HEK293 (cell line): ENCODE results near the gene ASPSCR1.

ENCODE experiments used
- CTCF ChIA-PET: fragments of 350-600 bp; formaldehyde crosslinking; extraction: SDS; loops from one replicate; lab custom pipeline; 2021; ENCODE audit warnings: antibody characterized with exemption; lab: Yijun Ruan, JAX
- POLR2A ChIA-PET: fragments of 300-600 bp; formaldehyde crosslinking; extraction: SDS; loops from one replicate; lab custom pipeline; 2020; ENCODE audit warnings: antibody characterized with exemption, inconsistent platforms; lab: Yijun Ruan, JAX
- H3K27ac ChIP-seq: fragments of 200-500 bp; sonication (Bioruptor generic); 2 replicates; pipeline ENCODE4 v1.5.1; 2014; ENCODE audit warnings: low read depth, low read length, control low read depth, inconsistent platforms; ENCODE audit errors: extremely low read depth
- H3K36me3 ChIP-seq, 2 experiments: fragments of 200-500 bp in 1 of 2; sonication (Bioruptor generic) in 1 of 2; 1 replicate in 1 of 2; 2 replicates in 1 of 2; pipeline ENCODE4 v1.5.1; 2014 to 2017; ENCODE audit warnings: inconsistent platforms in 2 of 2, low read length in 2 of 2; ENCODE audit not compliant: control insufficient read depth in 2 of 2, insufficient read depth in 1 of 2
- H3K4me1 ChIP-seq: fragments of 200-500 bp; sonication (Bioruptor generic); 2 replicates; pipeline ENCODE4 v1.5.1; 2014; ENCODE audit warnings: mild to moderate bottlenecking, low read length, inconsistent platforms; ENCODE audit not compliant: control insufficient read depth, insufficient read depth
- H3K4me3 ChIP-seq: 2 replicates; pipeline ENCODE4 v1.5.1; 2011; ENCODE audit warnings: low read depth, mild to moderate bottlenecking, control low read depth, low read length, moderate library complexity
- H3K9me3 ChIP-seq: fragments of 200-500 bp; sonication (Bioruptor generic); 2 replicates; pipeline ENCODE4 v1.5.1; 2014; ENCODE audit warnings: low read depth, low read length, inconsistent platforms; ENCODE audit not compliant: control insufficient read depth, insufficient read depth
- KLF1 ChIP-seq: fragments of 450-650 bp; formaldehyde crosslinking; IDR thresholded peaks from 2 replicates; pipeline ENCODE4 v1.5.1; 2016; ENCODE audit warnings: missing biosample characterization, missing genetic modification characterization
- MYNN ChIP-seq: fragments of 450-650 bp; formaldehyde crosslinking; IDR thresholded peaks from 2 replicates; pipeline ENCODE4 v1.5.1; 2016; ENCODE audit warnings: missing biosample characterization, missing genetic modification characterization, borderline replicate concordance
- ZNF138 ChIP-seq: fragments of 450-650 bp; formaldehyde crosslinking; IDR thresholded peaks from 2 replicates; pipeline ENCODE4 v1.5.1; 2016; ENCODE audit warnings: missing biosample characterization, missing genetic modification characterization, borderline replicate concordance
- ZNF174 ChIP-seq: fragments of 450-650 bp; formaldehyde crosslinking; IDR thresholded peaks from 2 replicates; pipeline ENCODE4 v1.5.0; 2017; ENCODE audit warnings: missing biosample characterization, mild to moderate bottlenecking, missing genetic modification characterization
- TF ChIP-seq, protein P1 (sequence below): fragments of 450-650 bp; formaldehyde crosslinking; conservative IDR thresholded peaks from 2 replicates; pipeline ENCODE4 v1.5.1; 2016; ENCODE audit warnings: low read depth, missing biosample characterization, missing genetic modification characterization
- TF ChIP-seq, protein P2 (sequence below): fragments of 450-650 bp; formaldehyde crosslinking; IDR thresholded peaks from 2 replicates; pipeline ENCODE4 v1.5.1; 2016; ENCODE audit warnings: missing biosample characterization, missing genetic modification characterization
- TF ChIP-seq, protein P3 (sequence below): fragments of 450-650 bp; formaldehyde crosslinking; IDR thresholded peaks from 2 replicates; pipeline ENCODE4 v1.5.1; 2016; ENCODE audit warnings: missing biosample characterization, missing genetic modification characterization
- TF ChIP-seq, protein P4 (sequence below): fragments of 450-650 bp; formaldehyde crosslinking; IDR thresholded peaks from 2 replicates; pipeline ENCODE4 v1.5.1; 2016; ENCODE audit warnings: missing biosample characterization, missing genetic modification characterization
- TF ChIP-seq, protein P5 (sequence below): sonication (generic); formaldehyde crosslinking; IDR thresholded peaks from 2 replicates; pipeline ENCODE4 v1.8.1; 2022; ENCODE audit warnings: mild to moderate bottlenecking, moderate library complexity, missing genetic modification reagents
- TF ChIP-seq, protein P6 (sequence below): fragments of 450-650 bp; formaldehyde crosslinking; IDR thresholded peaks from 2 replicates; pipeline ENCODE4 v1.5.1; 2016; ENCODE audit warnings: missing biosample characterization, missing genetic modification characterization

Gene ASPSCR1

DNA sequence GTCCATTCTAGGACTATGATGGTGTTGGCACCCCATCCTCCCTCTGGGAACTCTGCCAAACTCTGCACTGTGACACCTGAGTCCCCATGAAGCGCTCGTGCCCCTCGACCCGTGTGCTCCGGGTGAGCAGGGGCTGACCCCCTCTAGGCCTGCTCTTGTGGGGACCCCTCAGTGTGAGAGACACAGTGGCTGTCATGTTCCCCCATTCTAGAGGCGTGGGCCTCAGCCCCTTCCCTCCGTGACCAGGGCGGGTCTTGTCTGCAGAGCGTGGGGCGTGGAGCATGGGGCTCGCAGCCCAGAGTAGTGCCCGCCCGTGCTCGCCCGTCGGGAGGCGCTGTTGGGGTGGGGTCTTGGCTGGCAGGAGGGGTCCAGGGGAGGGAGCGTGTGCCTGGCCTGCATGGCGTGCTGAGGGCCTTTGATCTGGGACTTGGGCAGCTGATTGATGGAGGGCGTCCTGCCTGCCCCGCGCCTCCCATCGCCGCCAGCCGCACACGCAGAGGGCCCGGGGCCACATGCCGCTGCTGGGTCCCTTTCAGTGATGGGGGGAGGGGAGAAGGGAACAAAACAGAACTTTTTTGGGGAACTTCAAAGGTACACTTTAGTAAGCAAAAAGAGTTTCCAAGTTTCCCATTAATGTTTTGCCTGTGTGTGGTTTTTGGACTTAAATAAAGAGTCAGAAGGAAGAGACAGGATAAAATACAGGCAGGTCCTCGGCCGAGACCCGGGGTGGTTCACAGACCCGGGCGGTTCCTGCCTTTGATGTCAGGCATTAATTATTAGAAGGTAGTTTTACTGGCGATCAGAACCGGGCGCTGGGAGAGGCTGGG lies 22.8 kb downstream of the ASPSCR1 start (continued):
- TF ChIP-seq, protein P1, sequence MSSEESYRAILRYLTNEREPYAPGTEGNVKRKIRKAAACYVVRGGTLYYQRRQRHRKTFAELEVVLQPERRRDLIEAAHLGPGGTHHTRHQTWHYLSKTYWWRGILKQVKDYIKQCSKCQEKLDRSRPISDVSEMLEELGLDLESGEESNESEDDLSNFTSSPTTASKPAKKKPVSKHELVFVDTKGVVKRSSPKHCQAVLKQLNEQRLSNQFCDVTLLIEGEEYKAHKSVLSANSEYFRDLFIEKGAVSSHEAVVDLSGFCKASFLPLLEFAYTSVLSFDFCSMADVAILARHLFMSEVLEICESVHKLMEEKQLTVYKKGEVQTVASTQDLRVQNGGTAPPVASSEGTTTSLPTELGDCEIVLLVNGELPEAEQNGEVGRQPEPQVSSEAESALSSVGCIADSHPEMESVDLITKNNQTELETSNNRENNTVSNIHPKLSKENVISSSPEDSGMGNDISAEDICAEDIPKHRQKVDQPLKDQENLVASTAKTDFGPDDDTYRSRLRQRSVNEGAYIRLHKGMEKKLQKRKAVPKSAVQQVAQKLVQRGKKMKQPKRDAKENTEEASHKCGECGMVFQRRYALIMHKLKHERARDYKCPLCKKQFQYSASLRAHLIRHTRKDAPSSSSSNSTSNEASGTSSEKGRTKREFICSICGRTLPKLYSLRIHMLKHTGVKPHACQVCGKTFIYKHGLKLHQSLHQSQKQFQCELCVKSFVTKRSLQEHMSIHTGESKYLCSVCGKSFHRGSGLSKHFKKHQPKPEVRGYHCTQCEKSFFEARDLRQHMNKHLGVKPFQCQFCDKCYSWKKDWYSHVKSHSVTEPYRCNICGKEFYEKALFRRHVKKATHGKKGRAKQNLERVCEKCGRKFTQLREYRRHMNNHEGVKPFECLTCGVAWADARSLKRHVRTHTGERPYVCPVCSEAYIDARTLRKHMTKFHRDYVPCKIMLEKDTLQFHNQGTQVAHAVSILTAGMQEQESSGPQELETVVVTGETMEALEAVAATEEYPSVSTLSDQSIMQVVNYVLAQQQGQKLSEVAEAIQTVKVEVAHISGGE (tag by site-specific recombination), result no peak
- TF ChIP-seq, protein P2, sequence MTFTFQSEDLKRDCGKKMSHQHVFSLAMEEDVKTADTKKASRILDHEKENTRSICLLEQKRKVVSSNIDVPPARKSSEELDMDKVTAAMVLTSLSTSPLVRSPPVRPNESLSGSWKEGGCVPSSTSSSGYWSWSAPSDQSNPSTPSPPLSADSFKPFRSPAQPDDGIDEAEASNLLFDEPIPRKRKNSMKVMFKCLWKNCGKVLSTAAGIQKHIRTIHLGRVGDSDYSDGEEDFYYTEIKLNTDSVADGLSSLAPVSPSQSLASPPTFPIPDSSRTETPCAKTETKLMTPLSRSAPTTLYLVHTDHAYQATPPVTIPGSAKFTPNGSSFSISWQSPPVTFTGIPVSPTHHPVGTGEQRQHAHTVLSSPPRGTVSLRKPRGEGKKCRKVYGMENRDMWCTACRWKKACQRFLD (tag by site-specific recombination), result no peak
- TF ChIP-seq, protein P3, sequence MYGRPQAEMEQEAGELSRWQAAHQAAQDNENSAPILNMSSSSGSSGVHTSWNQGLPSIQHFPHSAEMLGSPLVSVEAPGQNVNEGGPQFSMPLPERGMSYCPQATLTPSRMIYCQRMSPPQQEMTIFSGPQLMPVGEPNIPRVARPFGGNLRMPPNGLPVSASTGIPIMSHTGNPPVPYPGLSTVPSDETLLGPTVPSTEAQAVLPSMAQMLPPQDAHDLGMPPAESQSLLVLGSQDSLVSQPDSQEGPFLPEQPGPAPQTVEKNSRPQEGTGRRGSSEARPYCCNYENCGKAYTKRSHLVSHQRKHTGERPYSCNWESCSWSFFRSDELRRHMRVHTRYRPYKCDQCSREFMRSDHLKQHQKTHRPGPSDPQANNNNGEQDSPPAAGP, result peak; percentile 42; the same call in 1 of the 2 replicates
- TF ChIP-seq KLF1, result peak; percentile 92
- TF ChIP-seq, protein P4, sequence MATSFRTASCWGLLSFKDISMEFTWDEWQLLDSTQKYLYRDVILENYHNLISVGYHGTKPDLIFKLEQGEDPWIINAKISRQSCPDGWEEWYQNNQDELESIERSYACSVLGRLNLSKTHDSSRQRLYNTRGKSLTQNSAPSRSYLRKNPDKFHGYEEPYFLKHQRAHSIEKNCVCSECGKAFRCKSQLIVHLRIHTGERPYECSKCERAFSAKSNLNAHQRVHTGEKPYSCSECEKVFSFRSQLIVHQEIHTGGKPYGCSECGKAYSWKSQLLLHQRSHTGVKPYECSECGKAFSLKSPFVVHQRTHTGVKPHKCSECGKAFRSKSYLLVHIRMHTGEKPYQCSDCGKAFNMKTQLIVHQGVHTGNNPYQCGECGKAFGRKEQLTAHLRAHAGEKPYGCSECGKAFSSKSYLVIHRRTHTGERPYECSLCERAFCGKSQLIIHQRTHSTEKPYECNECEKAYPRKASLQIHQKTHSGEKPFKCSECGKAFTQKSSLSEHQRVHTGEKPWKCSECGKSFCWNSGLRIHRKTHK (tag by site-specific recombination), result no peak
- no peak for TF ChIP-seq ZNF174 (tag by site-specific recombination)
- TF ChIP-seq, all 188 proteins: peak for 2

DNA sequence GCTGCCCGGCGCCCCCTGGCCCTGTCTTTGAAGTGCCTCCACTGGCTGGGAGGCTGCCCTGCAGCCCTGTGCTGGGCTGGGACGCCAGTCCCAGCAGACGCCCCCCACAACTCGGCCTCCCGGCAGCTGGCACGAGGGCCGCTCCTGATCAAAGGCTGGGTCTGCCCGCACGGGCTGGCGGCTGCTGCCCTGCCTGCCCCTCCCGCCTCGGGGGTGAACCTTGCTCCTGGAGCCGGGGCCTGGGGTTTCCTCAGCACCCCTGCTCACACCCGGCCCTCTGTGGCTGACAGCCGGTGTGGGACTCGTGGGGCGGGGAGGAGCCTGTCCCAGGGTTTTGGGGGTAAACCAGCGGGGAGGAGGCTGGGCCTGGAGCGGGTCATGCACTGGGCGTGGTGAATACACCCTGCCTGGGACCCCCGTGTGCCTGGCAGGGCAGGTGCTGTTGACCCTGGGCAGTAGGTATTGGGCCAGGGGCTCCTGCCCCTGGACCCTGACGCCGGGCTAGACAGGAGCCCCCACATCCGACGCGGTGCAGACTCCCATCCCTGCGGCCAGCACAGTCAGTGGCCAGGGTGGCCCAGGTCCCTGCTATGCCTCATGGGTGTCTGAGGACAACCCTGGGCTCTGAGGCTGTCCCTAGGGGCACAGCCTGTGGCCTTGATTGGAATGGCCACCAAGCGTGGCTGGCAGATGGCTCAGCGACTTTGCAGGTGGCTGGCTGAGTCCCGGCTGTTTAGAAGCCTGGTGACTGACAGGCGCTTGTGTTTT lies 23.6 kb downstream of the ASPSCR1 start:
- CTCF ChIA-PET, result no interaction called here
- POLR2A ChIA-PET, result interaction anchor here (0.6 kb wide), 1 partner anchor 95 kb away, joined by 7 read pairs; no protein-coding TSS in a partner anchor
- no peak overlapping the region for H3K4me3 ChIP-seq
- H3K4me1 ChIP-seq, result peaks cover 6% of the 10 kb centered on the region; the same call in 1 of the 2 replicates
- H3K27ac ChIP-seq, result no peak overlapping the region
- TF ChIP-seq MYNN (tag by site-specific recombination) (0 out of 2 replicates have a peak, but pooled peaks have one; percentile 39), ZNF138 (no peak)
- TF ChIP-seq, protein P5, sequence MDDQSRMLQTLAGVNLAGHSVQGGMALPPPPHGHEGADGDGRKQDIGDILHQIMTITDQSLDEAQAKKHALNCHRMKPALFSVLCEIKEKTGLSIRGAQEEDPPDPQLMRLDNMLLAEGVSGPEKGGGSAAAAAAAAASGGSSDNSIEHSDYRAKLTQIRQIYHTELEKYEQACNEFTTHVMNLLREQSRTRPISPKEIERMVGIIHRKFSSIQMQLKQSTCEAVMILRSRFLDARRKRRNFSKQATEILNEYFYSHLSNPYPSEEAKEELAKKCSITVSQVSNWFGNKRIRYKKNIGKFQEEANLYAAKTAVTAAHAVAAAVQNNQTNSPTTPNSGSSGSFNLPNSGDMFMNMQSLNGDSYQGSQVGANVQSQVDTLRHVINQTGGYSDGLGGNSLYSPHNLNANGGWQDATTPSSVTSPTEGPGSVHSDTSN (CRISPR knock-in tag), result no peak
- TF ChIP-seq, protein P6, sequence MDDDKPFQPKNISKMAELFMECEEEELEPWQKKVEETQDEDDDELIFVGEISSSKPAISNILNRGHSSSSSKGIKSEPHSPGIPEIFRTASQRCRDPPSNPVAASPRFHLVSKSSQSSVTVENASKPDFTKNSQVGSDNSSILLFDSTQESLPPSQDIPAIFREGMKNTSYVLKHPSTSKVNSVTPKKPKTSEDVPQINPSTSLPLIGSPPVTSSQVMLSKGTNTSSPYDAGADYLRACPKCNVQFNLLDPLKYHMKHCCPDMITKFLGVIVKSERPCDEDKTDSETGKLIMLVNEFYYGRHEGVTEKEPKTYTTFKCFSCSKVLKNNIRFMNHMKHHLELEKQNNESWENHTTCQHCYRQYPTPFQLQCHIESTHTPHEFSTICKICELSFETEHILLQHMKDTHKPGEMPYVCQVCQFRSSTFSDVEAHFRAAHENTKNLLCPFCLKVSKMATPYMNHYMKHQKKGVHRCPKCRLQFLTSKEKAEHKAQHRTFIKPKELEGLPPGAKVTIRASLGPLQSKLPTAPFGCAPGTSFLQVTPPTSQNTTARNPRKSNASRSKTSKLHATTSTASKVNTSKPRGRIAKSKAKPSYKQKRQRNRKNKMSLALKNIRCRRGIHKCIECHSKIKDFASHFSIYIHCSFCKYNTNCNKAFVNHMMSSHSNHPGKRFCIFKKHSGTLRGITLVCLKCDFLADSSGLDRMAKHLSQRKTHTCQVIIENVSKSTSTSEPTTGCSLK, result no peak
- peaks cover 0 to 6% of the 10 kb centered on the region in 2 experiments; a peak in 1 of 3 replicates for H3K36me3 ChIP-seq
- no peaks in the 10 kb centered on the region for H3K9me3 ChIP-seq
